K562 (cell line): ENCODE measurements around the gene GET3. TPM values are rescaled to one million over a fixed set of nuclear protein-coding genes. Genes with fewer than 3 reads are reported as not detected.
A peak's percentile ranks its signal among the peaks of the same experiment; 100 is the strongest.

ENCODE experiments used
- ATAC-seq: fragments of 200-7000 bp; cut with Tn5 transposase; 3 replicates; pipeline ENCODE4 v1.9.1; 2020; ENCODE audit warnings: moderate library complexity
- BruUV-seq: library from RNA; stranded (reverse); fragments of 400-500 nt; replicated peaks from 2 replicates; lab custom pipeline; 2021; lab: Mats Ljungman, UMichigan
- CTCF ChIA-PET: fragments of 300-600 bp; formaldehyde crosslinking; extraction: SDS; loops from one replicate; lab custom pipeline; 2021; ENCODE audit warnings: low intra/inter-chr PET ratio; lab: Yijun Ruan, JAX
- POLR2A ChIA-PET: fragments of 300-600, 350-650 bp; sonication (Branson Sonifier 250); formaldehyde crosslinking; extraction: SDS; loops from one replicate; lab custom pipeline; 2021; ENCODE audit warnings: antibody characterized with exemption, inconsistent platforms; lab: Yijun Ruan, JAX
- DNase-seq, 4 experiments: peaks; one replicate each; pipeline versions ENCODE4 v3.0.0 to v3.0.0-alpha.2; 2011 to 2018; ENCODE audit warnings: low spot score in 3 of 4, mixed read lengths in 3 of 4; ENCODE audit errors: extremely low read depth in 1 of 4
- FAIRE-seq: peaks from 2 replicates; lab custom pipeline; 2011; peaks lifted over from hg19 to GRCh38; lab: Jason Lieb, UNC
- H2AFZ ChIP-seq: 2 replicates; pipeline ENCODE4 v1.6.0; 2011; ENCODE audit warnings: low read depth, low read length, control low read depth, inconsistent platforms
- H3K27ac ChIP-seq: fragments of 200-600 bp; 3 replicates; pipeline ENCODE4 v1.8.0; 2011; ENCODE audit warnings: low read depth, mild to moderate bottlenecking, control low read depth, inconsistent platforms, low read length, moderate library complexity, mixed read lengths; ENCODE audit errors: extremely low read depth
- H3K27me3 ChIP-seq, 2 experiments: fragments of 300-600 bp in 1 of 2; 2 replicates in 1 of 2; 3 replicates in 1 of 2; pipeline versions ENCODE4 v1.6.0 to v1.8.0; 2011; ENCODE audit warnings: inconsistent platforms in 2 of 2, low read length in 2 of 2, mild to moderate bottlenecking in 1 of 2, mixed read lengths in 1 of 2, moderate library complexity in 1 of 2; ENCODE audit not compliant: control insufficient read depth in 2 of 2, insufficient read depth in 2 of 2
- H3K36me3 ChIP-seq: fragments of 300-600 bp; 3 replicates; pipeline ENCODE4 v1.8.0; 2011; ENCODE audit warnings: mild to moderate bottlenecking, low read length, inconsistent platforms; ENCODE audit not compliant: control insufficient read depth, insufficient read depth
- H3K4me1 ChIP-seq, 2 experiments: fragments of 200-600 bp in 1 of 2; replicated peaks in 1 of 2; 2 replicates in 1 of 2; 3 replicates in 1 of 2; pipeline versions ENCODE4 v1.5.1 to v1.8.0; 2011; ENCODE audit warnings: inconsistent platforms in 2 of 2, low read length in 2 of 2, mild to moderate bottlenecking in 1 of 2, mixed read lengths in 1 of 2, moderate library complexity in 1 of 2; ENCODE audit not compliant: control insufficient read depth in 2 of 2, insufficient read depth in 2 of 2
- H3K4me2 ChIP-seq: 2 replicates; pipeline ENCODE4 v1.6.1; 2011; ENCODE audit warnings: low read length, control low read depth, inconsistent platforms, mixed read lengths; ENCODE audit not compliant: insufficient read depth
- H3K4me3 ChIP-seq: fragments of 200-600 bp; sonication (generic), shearing (Covaris generic); 2 replicates; pipeline ENCODE4 v1.5.1; 2016; ENCODE audit warnings: control low read depth, inconsistent platforms
- H3K79me2 ChIP-seq: fragments of 200-600 bp; 3 replicates; pipeline ENCODE4 v1.8.0; 2011; ENCODE audit warnings: low read length, inconsistent platforms; ENCODE audit not compliant: control insufficient read depth, insufficient read depth
- H3K9ac ChIP-seq, 2 experiments: 2 replicates each; pipeline versions ENCODE4 v1.6.0 to v1.6.1; 2011; ENCODE audit warnings: low read depth in 2 of 2, low read length in 2 of 2, control low read depth in 1 of 2, inconsistent platforms in 1 of 2, mild to moderate bottlenecking in 1 of 2, mixed read lengths in 1 of 2; ENCODE audit not compliant: insufficient read depth in 1 of 2
- H3K9me1 ChIP-seq: one replicate; pipeline ENCODE4 v1.6.0; 2011; ENCODE audit warnings: inconsistent platforms, mild to moderate bottlenecking, low read length, moderate library complexity; ENCODE audit not compliant: control insufficient read depth, insufficient read depth
- H3K9me3 ChIP-seq: replicated peaks from 2 replicates; pipeline ENCODE4 v1.5.1; 2011; ENCODE audit warnings: low read depth, low read length, inconsistent platforms; ENCODE audit not compliant: control insufficient read depth, insufficient read depth
- H4K20me1 ChIP-seq: replicated peaks from 2 replicates; pipeline ENCODE4 v1.6.1; 2011; ENCODE audit warnings: low read length, inconsistent platforms, mixed read lengths; ENCODE audit not compliant: control insufficient read depth, insufficient read depth
- ADNP ChIP-seq: fragments of 200-800 bp; sonication (Bioruptor generic); IDR thresholded peaks from 2 replicates; pipeline ENCODE4 v1.6.1; 2016; ENCODE audit warnings: missing genetic modification characterization, missing compliant biosample characterization
- CREB1 ChIP-seq, 2 experiments: sonication (generic) in 1 of 2; formaldehyde crosslinking in 1 of 2; IDR thresholded peaks; 2 replicates each; pipeline versions ENCODE4 v1.6.1 to v1.8.0; 2012 to 2022; ENCODE audit warnings: inconsistent platforms in 1 of 2, mild to moderate bottlenecking in 1 of 2, missing genetic modification reagents in 1 of 2, moderate library complexity in 1 of 2
- E4F1 ChIP-seq: fragments of 250-450 bp; sonication (Bioruptor Pico); IDR thresholded peaks from 2 replicates; pipeline ENCODE4 v1.5.0; 2021; ENCODE audit warnings: mild to moderate bottlenecking, borderline replicate concordance
- EHMT2 ChIP-seq: fragments of 450-650 bp; IDR thresholded peaks from 2 replicates; pipeline ENCODE4 v1.6.1; 2018; ENCODE audit warnings: antibody characterized with exemption
- MYC ChIP-seq, 2 experiments: fragments of 250-450 bp in 1 of 2; sonication (Bioruptor Pico) in 1 of 2; IDR thresholded peaks; 2 replicates each; pipeline versions ENCODE4 v1.5.1 to v1.6.1; 2012 to 2021; ENCODE audit warnings: low read depth in 2 of 2, borderline replicate concordance in 1 of 2, improper control_type of control experiment in 1 of 2, low read length in 1 of 2, mild to moderate bottlenecking in 1 of 2, moderate library complexity in 1 of 2
- NR2C1 ChIP-seq, 2 experiments: fragments of 450-650 bp; IDR thresholded peaks; 2 replicates each; pipeline ENCODE4 v1.6.1; 2017; ENCODE audit warnings: mild to moderate bottlenecking in 2 of 2, antibody characterized with exemption in 1 of 2, inconsistent platforms in 1 of 2, missing compliant biosample characterization in 1 of 2, missing genetic modification characterization in 1 of 2
- PRMT5 ChIP-seq: sonication (generic); formaldehyde crosslinking; IDR thresholded peaks from 2 replicates; pipeline ENCODE4 v1.5.0; 2020; ENCODE audit warnings: missing genetic modification reagents
- SIRT6 ChIP-seq: IDR thresholded peaks from one replicate; pipeline ENCODE4 v1.6.1; 2012; ENCODE audit warnings: low read depth, mild to moderate bottlenecking, control low read depth, inconsistent platforms, low read length, moderate library complexity
- TAF9B ChIP-seq: fragments of 450-650 bp; IDR thresholded peaks from 2 replicates; pipeline ENCODE4 v1.6.1; 2018; ENCODE audit warnings: mild to moderate bottlenecking; ENCODE audit not compliant: partially characterized antibody
- ZC3H11A ChIP-seq: IDR thresholded peaks from 2 replicates; pipeline ENCODE4 v1.6.1; 2012; ENCODE audit warnings: low read depth, low read length, improper control_type of control experiment
- ZNF140 ChIP-seq: fragments of 250-450 bp; sonication (Bioruptor Pico); IDR thresholded peaks from 2 replicates; pipeline ENCODE4 v1.8.0; 2021; ENCODE audit warnings: moderate library complexity, mild to moderate bottlenecking, inconsistent platforms
- ZNF212 ChIP-seq: fragments of 450-650 bp; formaldehyde crosslinking; IDR thresholded peaks from 2 replicates; pipeline ENCODE4 v1.4.0; 2020; ENCODE audit warnings: mild to moderate bottlenecking
- ZNF224 ChIP-seq: sonication (generic); formaldehyde crosslinking; IDR thresholded peaks from 2 replicates; pipeline ENCODE4 v1.8.0; 2022; ENCODE audit warnings: mild to moderate bottlenecking, missing genetic modification reagents
- ZNF444 ChIP-seq: fragments of 250-450 bp; sonication (Bioruptor Pico); IDR thresholded peaks from 2 replicates; pipeline ENCODE4 v1.4.0; 2020; ENCODE audit warnings: mild to moderate bottlenecking, moderate library complexity
- ZNF507 ChIP-seq: conservative IDR thresholded peaks from 2 replicates; pipeline ENCODE4 v1.6.1; 2017; ENCODE audit warnings: missing genetic modification characterization, missing compliant biosample characterization
- WGBS: fragments of 100-300 bp; shearing (Covaris generic); methylation state at CpG from one replicate; pipeline ENCODE4 v1.1.6; 2016; ENCODE audit warnings: low coverage, mixed read lengths; ENCODE audit not compliant: insufficient coverage; ENCODE audit errors: missing lambda C conversion rate; 5-methylcytosine and 5-hydroxymethylcytosine counted together
- in situ Hi-C: fragments of 300-500 bp; cut with MboI; formaldehyde crosslinking; loops from 4 replicates; pipeline ENCODE4 v1.15.0; 2018; ENCODE audit warnings: inconsistent platforms, mixed read lengths
- intact Hi-C: fragments of 100-400 bp; cut with micrococcal nuclease; formaldehyde crosslinking; loops from 2 replicates; pipeline ENCODE4 v1.14.2; 2022
- polyA plus RNA-seq, 8 experiments: library from polyadenylated mRNA; depleted of rRNA in 4 of 8; stranded (reverse) in 5 of 8; unstranded in 3 of 8; fragments of >200 nt; fragmentation: Nextera tagmentation in 2 of 8; fragmentation: Illumina TruSeq in 1 of 8; extraction: Ambion mirVana in 2 of 8; extraction: Trizol in 1 of 8; gene quantifications; 2 replicates each; pipeline versions ENCODE4 v1.2.1 to v1.2.3, GENCODE V29; 2011 to 2014; ENCODE audit warnings: inconsistent platforms in 1 of 8, missing spikeins in 1 of 8
- total RNA-seq, 7 experiments: library from RNA; depleted of rRNA in 6 of 7; stranded (reverse); fragments of >200 nt in 6 of 7; fragmentation: Illumina TruSeq in 2 of 7; extraction: Trizol in 2 of 7; gene quantifications; 2 replicates each; pipeline versions ENCODE4 v1.2.1 to v1.2.3, GENCODE V29; 2011 to 2021; ENCODE audit warnings: low replicate concordance in 1 of 7
- TF ChIP-seq, protein P1 (sequence below): fragments of 450-650 bp; IDR thresholded peaks from 2 replicates; pipeline ENCODE4 v1.6.1; 2016; ENCODE audit warnings: missing biosample characterization, missing genetic modification characterization
- TF ChIP-seq, protein P2 (sequence below): sonication (generic); formaldehyde crosslinking; IDR thresholded peaks from 2 replicates; pipeline ENCODE4 v1.9.0; 2022; ENCODE audit warnings: mild to moderate bottlenecking, missing genetic modification reagents

Gene GET3
- total and polyA plus RNA-seq, 9 of the 15 experiments (the other 6 are each of a cell fraction or from before 2014, with no cell fraction given), result 8.3 to 83.5 (median 51.8) TPM

GRCh38 chr19:12757544-12758274 is 20.4 kb downstream of the GET3 start:
- ChIA-PET POLR2A (interaction anchor here (0.6 to 2.3 kb wide), 9 partner anchors 8 to 1127 kb away, joined by 3 to 8 read pairs (median 4); partner anchors contain the start of genes DHPS and TNPO2), CTCF (interaction anchor here (0.5 to 1.3 kb wide), 5 partner anchors 39 to 1010 kb away, joined by 3 to 7 read pairs (median 5); no protein-coding TSS in a partner anchor)
- peak overlapping the region; percentile 95 for H2AFZ ChIP-seq
- H3K9me3 ChIP-seq, result no peaks in the 10 kb centered on the region
- intact Hi-C loops (loop anchor here (1.0 kb wide), 2 partner anchors 21 to 40 kb away; no protein-coding TSS in a partner anchor), in situ Hi-C loops (no loop called here)
- no peaks in the 10 kb centered on the region for H3K36me3 ChIP-seq
- no peaks in the 10 kb centered on the region for H3K9me1 ChIP-seq
- H3K4me2 ChIP-seq, result peak overlapping the region; percentile 78
- H3K27ac ChIP-seq, result no peak overlapping the region
- WGBS, result 14% methylated on average over 34 of the region's 60 CpGs
- peak overlapping the region in 1 of 2 experiments; percentile 85; a peak in 3 of 4 replicates for H3K9ac ChIP-seq
- DNase-seq (peak; percentile 84 to 88 (median 84)), FAIRE-seq (peak; percentile 62), ATAC-seq (peak; percentile 97)
- H4K20me1 ChIP-seq, result no peaks in the 10 kb centered on the region
- H3K4me1 ChIP-seq, result peaks cover 5 to 40% of the 10 kb centered on the region in 2 experiments; a peak in 3 of 5 replicates
- H3K27me3 ChIP-seq, result peaks cover 2 to 11% of the 10 kb centered on the region in 2 experiments; a peak in 3 of 5 replicates
- peak overlapping the region; percentile 38 for H3K4me3 ChIP-seq
- H3K79me2 ChIP-seq, result no peaks in the 10 kb centered on the region
- no TSS peak for BruUV-seq
- TF ChIP-seq ZNF507 (tag) (no peak), SIRT6 (no peak), PRMT5 (CRISPR knock-in tag) (no peak), ZC3H11A (no peak), ZNF224 (CRISPR knock-in tag) (no peak), ADNP (no peak), ZNF212 (CRISPR knock-in tag) (no peak), ZNF444 (no peak), TAF9B (no peak), ZNF140 (CRISPR knock-in tag) (no peak), EHMT2 (no peak), NR2C1 (IDR thresholded peaks at IDR 0.05) (no peak), NR2C1 (tag; IDR thresholded peaks at IDR 0.05) (no peak), E4F1 (CRISPR knock-in tag) (no peak), MYC (IDR thresholded peaks at IDR 0.05; ENCODE audit: low read depth, low read length) (peak; percentile 61; the same call in 1 of the 2 replicates), MYC (CRISPR knock-in tag; IDR thresholded peaks at IDR 0.05; ENCODE audit: borderline replicate concordance, low read depth) (no peak), CREB1 (IDR thresholded peaks at IDR 0.05) (no peak), CREB1 (CRISPR knock-in tag; IDR thresholded peaks at IDR 0.05) (peak; percentile 46; the same call in 1 of the 2 replicates)
- TF ChIP-seq, protein P1, sequence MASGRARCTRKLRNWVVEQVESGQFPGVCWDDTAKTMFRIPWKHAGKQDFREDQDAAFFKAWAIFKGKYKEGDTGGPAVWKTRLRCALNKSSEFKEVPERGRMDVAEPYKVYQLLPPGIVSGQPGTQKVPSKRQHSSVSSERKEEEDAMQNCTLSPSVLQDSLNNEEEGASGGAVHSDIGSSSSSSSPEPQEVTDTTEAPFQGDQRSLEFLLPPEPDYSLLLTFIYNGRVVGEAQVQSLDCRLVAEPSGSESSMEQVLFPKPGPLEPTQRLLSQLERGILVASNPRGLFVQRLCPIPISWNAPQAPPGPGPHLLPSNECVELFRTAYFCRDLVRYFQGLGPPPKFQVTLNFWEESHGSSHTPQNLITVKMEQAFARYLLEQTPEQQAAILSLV (tag), result no peak
- TF ChIP-seq, protein P2, sequence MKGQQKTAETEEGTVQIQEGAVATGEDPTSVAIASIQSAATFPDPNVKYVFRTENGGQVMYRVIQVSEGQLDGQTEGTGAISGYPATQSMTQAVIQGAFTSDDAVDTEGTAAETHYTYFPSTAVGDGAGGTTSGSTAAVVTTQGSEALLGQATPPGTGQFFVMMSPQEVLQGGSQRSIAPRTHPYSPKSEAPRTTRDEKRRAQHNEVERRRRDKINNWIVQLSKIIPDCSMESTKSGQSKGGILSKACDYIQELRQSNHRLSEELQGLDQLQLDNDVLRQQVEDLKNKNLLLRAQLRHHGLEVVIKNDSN (CRISPR knock-in tag), result no peak
